Embryonic facial prominence (tissue), 1 donor: ENCODE results near the gene PCDHB14.
"Not testable (repeated sequence)": the region's sequence is repeated elsewhere in the genome, so short reads cannot be mapped to it uniquely, and the experiment has no call there.

Experiments
- DNase-seq: peaks from one replicate; pipeline ENCODE4 v3.0.0-alpha.2; 2016; ENCODE audit errors: extremely low spot score

The PCDHB14 gene

GRCh38 chr5:141210281-141210680, 12.9 kb upstream of the PCDHB14 start:
- DNase-seq: not testable (repeated sequence)

GRCh38 chr5:141210849-141211248, 12.3 kb upstream of the PCDHB14 start:
- not testable (repeated sequence) for DNase-seq

GRCh38 chr5:141213656-141214339, 9.3 kb upstream of the PCDHB14 start, which contains the start of gene PCDHB13:
Gene PCDHB13 (plus strand): TSS chr5:141213919. CDS start chr5:141214124, 205 bp downstream.
- not testable (repeated sequence) for DNase-seq

GRCh38 chr5:141214583-141214982, 8.6 kb upstream of the PCDHB14 start:
- DNase-seq: not testable (repeated sequence)

- not testable (repeated sequence) for DNase-seq
These were observed 7.6 kb upstream of the PCDHB14 start for GRCh38 chr5:141215504-141215903.

GRCh38 chr5:141216035-141216434, 7.1 kb upstream of the PCDHB14 start:
- not testable (repeated sequence) for DNase-seq

GRCh38 chr5:141224844-141225243, 1.7 kb downstream of the PCDHB14 start:
- DNase-seq: not testable (repeated sequence)

GRCh38 chr5:141225421-141225820, 2.3 kb downstream of the PCDHB14 start:
- not testable (repeated sequence) for DNase-seq

- DNase-seq: no peak
These were observed 11.0 kb downstream of the PCDHB14 start for GRCh38 chr5:141234109-141234667.

- DNase-seq: not testable (repeated sequence)
These were observed 12.8 kb downstream of the PCDHB14 start for GRCh38 chr5:141235922-141236321.

- no peak for DNase-seq
These were observed 13.6 kb downstream of the PCDHB14 start for GRCh38 chr5:141236516-141237313.

- no peak for DNase-seq
These were observed 18.4 kb downstream of the PCDHB14 start for GRCh38 chr5:141241496-141241895.

GRCh38 chr5:141245250-141245717, 22.1 kb downstream of the PCDHB14 start, which contains the start of gene PCDHB15:
Gene PCDHB15 (plus strand): TSS chr5:141245395. CDS start chr5:141245579, 184 bp downstream.
- no peak for DNase-seq

GRCh38 chr5:141246971-141247370, 23.8 kb downstream of the PCDHB14 start:
- DNase-seq: not testable (repeated sequence)

GRCh38 chr5:141247434-141247833, 24.3 kb downstream of the PCDHB14 start:
- not testable (repeated sequence) for DNase-seq

- DNase-seq: no peak
These were observed 27.4 kb downstream of the PCDHB14 start for GRCh38 chr5:141250576-141250975.

- no peak for DNase-seq
These were observed 35.3 kb downstream of the PCDHB14 start for GRCh38 chr5:141258464-141258863.

GRCh38 chr5:141258948-141259347, 35.8 kb downstream of the PCDHB14 start:
- DNase-seq: no peak

GRCh38 chr5:141260458-141261237, 37.5 kb downstream of the PCDHB14 start:
- DNase-seq: no peak

GRCh38 chr5:141261238-141261546, 38.0 kb downstream of the PCDHB14 start:
- no peak for DNase-seq

GRCh38 chr5:141269195-141269594, 46.1 kb downstream of the PCDHB14 start:
- DNase-seq: no peak

GRCh38 chr5:141272906-141273305, 49.8 kb downstream of the PCDHB14 start:
- no peak for DNase-seq
